C4-2B (cell line): Measurements from ENCODE around the gene SLC34A3.

ENCODE experiments used
- H3K27ac ChIP-seq: fragments of 450-650 bp; 2 replicates; pipeline ENCODE4 v1.5.1; 2017
- CTCF ChIP-seq: fragments of 450-650 bp; conservative IDR thresholded peaks from 2 replicates; pipeline ENCODE4 v1.5.1; 2017; ENCODE audit warnings: mild to moderate bottlenecking
- ZFX ChIP-seq: fragments of 450-650 bp; IDR thresholded peaks from 2 replicates; pipeline ENCODE4 v1.6.1; 2017

The SLC34A3 gene

GRCh38 chr9:137204731-137205125, 26.0 kb upstream of the SLC34A3 start:
- H3K27ac ChIP-seq = peak overlapping the region; percentile 86
- TF ChIP-seq ZFX (no peak), CTCF (no peak)

GRCh38 chr9:137205126-137206069, 25.3 kb upstream of the SLC34A3 start, which contains the start of the genes NDOR1 and TMEM203:
Gene NDOR1, plus strand, starts transcription at chr9:137205700. Its CDS starts 78 bp downstream, at chr9:137205778.
Gene TMEM203, minus strand, starts transcription at chr9:137205648. Its CDS starts 234 bp downstream, at chr9:137205414.
- TF ChIP-seq ZFX = peak; percentile 95; the same call in 1 of the 2 replicates
- TF ChIP-seq CTCF = no peak
- H3K27ac ChIP-seq = peak within 1 kb of the TSS; percentile 86

GRCh38 chr9:137206602-137207001, 24.1 kb upstream of the SLC34A3 start:
- TF ChIP-seq CTCF (no peak), ZFX (no peak)

GRCh38 chr9:137211532-137211931, 19.2 kb upstream of the SLC34A3 start:
- H3K27ac ChIP-seq = no peak overlapping the region

More at GRCh38 chr9:137206602-137207001, 24.1 kb upstream of the SLC34A3 start:
- 0 out of 2 replicates have a peak overlapping the region, but pooled peaks have one; percentile 86 for H3K27ac ChIP-seq

GRCh38 chr9:137212520-137212919, 18.2 kb upstream of the SLC34A3 start:
- TF ChIP-seq CTCF = no peak
- no peak for TF ChIP-seq ZFX
- no peak overlapping the region for H3K27ac ChIP-seq

More at GRCh38 chr9:137211532-137211931, 19.2 kb upstream of the SLC34A3 start:
- TF ChIP-seq CTCF = no peak
- TF ChIP-seq ZFX = no peak

GRCh38 chr9:137213160-137214060, 17.3 kb upstream of the SLC34A3 start:
- TF ChIP-seq CTCF = no peak; the same call in 1 of the 2 replicates
- no peak for TF ChIP-seq ZFX
- no peak overlapping the region for H3K27ac ChIP-seq

- no peak for TF ChIP-seq CTCF
- no peak for TF ChIP-seq ZFX
- no peak overlapping the region for H3K27ac ChIP-seq
Measured at GRCh38 chr9:137214620-137215019, 16.1 kb upstream of the SLC34A3 start.
